Measurements from ENCODE around the gene S100A7.
"Not testable (repeated sequence)": the region's sequence is repeated elsewhere in the genome, so short reads cannot be mapped to it uniquely, and the experiment has no call there.

S100A7 gene

GRCh38 chr1:153475282-153475681 is 14.8 kb upstream of the S100A7 start:
- no peak for DNase-seq

GRCh38 chr1:153474347-153474746 is 13.9 kb upstream of the S100A7 start:
- no peak for DNase-seq

GRCh38 chr1:153470707-153471106 is 10.3 kb upstream of the S100A7 start:
- no peak for DNase-seq

- DNase-seq, result no peak
These were observed 6.5 kb upstream of the S100A7 start for GRCh38 chr1:153466908-153467307.

GRCh38 chr1:153465811-153466636 is 5.6 kb upstream of the S100A7 start:
- DNase-seq, result no peak

GRCh38 chr1:153462741-153463140 is 2.3 kb upstream of the S100A7 start:
- DNase-seq, result not testable (repeated sequence)

GRCh38 chr1:153459655-153460054 is 796 bp downstream of the S100A7 start:
- DNase-seq, result no peak

- DNase-seq, result no peak
These were observed 4.1 kb downstream of the S100A7 start for GRCh38 chr1:153456396-153456795.

GRCh38 chr1:153448851-153449250 is 11.6 kb downstream of the S100A7 start:
- DNase-seq, result not testable (repeated sequence)

- no peak for DNase-seq
These were observed 12.8 kb downstream of the S100A7 start for GRCh38 chr1:153447498-153448170.

- no peak for DNase-seq
These were observed 16.4 kb downstream of the S100A7 start for GRCh38 chr1:153444078-153444477.

- no peak for DNase-seq
These were observed 17.0 kb downstream of the S100A7 start for GRCh38 chr1:153443486-153443885.

- DNase-seq, result peak; percentile 65
These were observed 19.2 kb downstream of the S100A7 start for GRCh38 chr1:153441238-153441755.

GRCh38 chr1:153439273-153439672 is 21.2 kb downstream of the S100A7 start:
- no peak for DNase-seq

GRCh38 chr1:153438599-153438998 is 21.9 kb downstream of the S100A7 start:
- DNase-seq, result no peak

GRCh38 chr1:153437236-153437635 is 23.2 kb downstream of the S100A7 start:
- DNase-seq, result no peak

- DNase-seq, result no peak
These were observed 25.6 kb downstream of the S100A7 start for GRCh38 chr1:153434746-153435455.

GRCh38 chr1:153432874-153433681 is 27.4 kb downstream of the S100A7 start:
- DNase-seq, result no peak

GRCh38 chr1:153431928-153432327 is 28.5 kb downstream of the S100A7 start:
- DNase-seq, result no peak

GRCh38 chr1:153431427-153431826 is 29.0 kb downstream of the S100A7 start:
- DNase-seq, result no peak

GRCh38 chr1:153431002-153431401 is 29.4 kb downstream of the S100A7 start:
- no peak for DNase-seq

GRCh38 chr1:153430561-153430960 is 29.9 kb downstream of the S100A7 start:
- DNase-seq, result no peak

- DNase-seq, result no peak
These were observed 30.3 kb downstream of the S100A7 start for GRCh38 chr1:153430166-153430553.

All from NCI-H2029 treated with DMSO at 0.1 percent for 48 hours (cell line).